Panc1 (cell line): ENCODE results near the gene TIAM2. TPM values are rescaled to one million over a fixed set of nuclear protein-coding genes. Genes with fewer than 3 reads are reported as not detected.

ENCODE experiments used
- ATAC-seq: fragments of 200-7000 bp; cut with Tn5 transposase; 2 replicates; pipeline ENCODE4 v1.9.1; 2020; ENCODE audit warnings: mild to moderate bottlenecking, moderate library complexity
- BruUV-seq: library from RNA; stranded (reverse); fragments of 400-500 nt; replicated peaks from 2 replicates; lab custom pipeline; 2021; lab: Mats Ljungman, UMichigan
- CTCF ChIA-PET: fragments of 300-600 bp; sonication (Branson Sonifier 250); formaldehyde crosslinking; loops from one replicate; lab custom pipeline; 2022; ENCODE audit warnings: antibody characterized with exemption; lab: Charles Lee
- POLR2A ChIA-PET: fragments of 300-600 bp; sonication (Branson Sonifier 250); formaldehyde crosslinking; loops from one replicate; lab custom pipeline; 2022; ENCODE audit warnings: antibody characterized with exemption; lab: Charles Lee
- DNase-seq: peaks from one replicate; pipeline ENCODE4 v3.0.0-alpha.2; 2010; ENCODE audit warnings: low read depth, low spot score
- H3K27ac ChIP-seq: 2 replicates; pipeline ENCODE4 v1.5.1; 2011; ENCODE audit warnings: mild to moderate bottlenecking, low read length, inconsistent platforms
- H3K27me3 ChIP-seq: fragments of 200-500 bp; sonication (Bioruptor generic); 2 replicates; pipeline ENCODE4 v1.6.0; 2014; ENCODE audit warnings: low read length, inconsistent platforms; ENCODE audit not compliant: control insufficient read depth, insufficient read depth
- H3K36me3 ChIP-seq: fragments of 200-500 bp; sonication (Bioruptor generic); 2 replicates; pipeline ENCODE4 v1.5.1; 2014; ENCODE audit warnings: inconsistent platforms, mild to moderate bottlenecking, low read length, moderate library complexity; ENCODE audit not compliant: control insufficient read depth, insufficient read depth
- H3K4me1 ChIP-seq: 2 replicates; pipeline ENCODE4 v1.5.1; 2011; ENCODE audit warnings: inconsistent platforms, mild to moderate bottlenecking, low read length, moderate library complexity; ENCODE audit not compliant: control insufficient read depth, insufficient read depth
- H3K4me3 ChIP-seq, 2 experiments: 2 replicates each; pipeline ENCODE4 v1.5.1; 2011 to 2012; ENCODE audit warnings: low read depth in 2 of 2, low read length in 2 of 2, mild to moderate bottlenecking in 2 of 2, inconsistent platforms in 1 of 2, moderate library complexity in 1 of 2
- H3K9me3 ChIP-seq: fragments of 200-500 bp; sonication (Bioruptor generic); 2 replicates; pipeline ENCODE4 v1.5.1; 2014; ENCODE audit warnings: low read depth, mild to moderate bottlenecking, inconsistent platforms, low read length, moderate library complexity; ENCODE audit not compliant: control insufficient read depth, insufficient read depth
- CTCF ChIP-seq: fragments of 450-650 bp; IDR thresholded peaks from 2 replicates; pipeline ENCODE4 v1.5.1; 2017; ENCODE audit warnings: mild to moderate bottlenecking
- POLR2AphosphoS5 ChIP-seq: IDR thresholded peaks from 2 replicates; pipeline ENCODE4 v1.6.1; 2012; ENCODE audit warnings: mild to moderate bottlenecking, low read depth, low read length, moderate library complexity
- REST ChIP-seq, 2 experiments: IDR thresholded peaks; 2 replicates each; pipeline ENCODE4 v1.6.1; 2011 to 2012; ENCODE audit warnings: low read depth in 2 of 2, control low read depth in 1 of 2, low read length in 1 of 2, mild to moderate bottlenecking in 1 of 2, moderate library complexity in 1 of 2; ENCODE audit not compliant: insufficient read depth in 1 of 2
- SIN3A ChIP-seq: IDR thresholded peaks from 2 replicates; pipeline ENCODE4 v1.6.1; 2012; ENCODE audit warnings: low read depth, mild to moderate bottlenecking, low read length, moderate library complexity, borderline replicate concordance; ENCODE audit not compliant: insufficient read depth
- TCF7L2 ChIP-seq: IDR thresholded peaks from 2 replicates; pipeline ENCODE4 v1.6.1; 2011; ENCODE audit warnings: mild to moderate bottlenecking, low read depth, low read length, inconsistent platforms
- in situ Hi-C: cut with HindIII; loops from 2 replicates; pipeline ENCODE4 v1.10.0; 2016; ENCODE audit warnings: low sequenced_read_pairs, low pct_unique_long_range_greater_than_20kb
- intact Hi-C: fragments of 100-400 bp; cut with micrococcal nuclease; formaldehyde crosslinking; loops from one replicate; pipeline ENCODE4 v1.10.0; 2022; ENCODE audit not compliant: unreplicated experiment
- total RNA-seq: library from RNA; stranded (reverse); gene quantifications from one replicate; pipeline ENCODE4 v1.2.1, GENCODE V29; 2021; ENCODE audit not compliant: unreplicated experiment

Gene TIAM2
- total RNA-seq, 1 experiment from 2014 or later: 14.9 TPM

DNA sequence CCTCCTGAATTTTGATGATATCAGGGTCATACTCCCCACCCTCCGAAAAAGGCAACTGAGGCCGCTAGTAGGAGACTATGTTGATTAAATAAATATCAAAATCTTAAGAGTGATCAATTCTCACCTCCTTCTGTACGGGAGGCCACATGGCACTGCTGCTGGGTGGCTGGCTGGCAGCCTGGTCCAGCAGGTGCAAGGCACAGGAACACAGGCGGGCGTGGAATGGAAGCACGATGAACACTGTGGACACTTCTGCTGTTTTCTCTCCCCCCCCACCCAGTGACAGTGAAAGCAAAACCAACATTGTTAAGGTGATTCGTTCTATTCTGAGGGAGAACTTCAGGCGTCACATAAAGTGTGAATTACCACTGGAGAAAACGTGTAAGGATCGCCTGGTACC is 259.0 kb downstream of the TIAM2 start:
- ATAC-seq (no peak), DNase-seq (no peak)
- Histone ChIP-seq H3K27me3 (no peaks in the 10 kb centered on the region), H3K9me3 (no peaks in the 10 kb centered on the region), H3K4me3 (no peak overlapping the region), H3K36me3 (peaks cover 18% of the 10 kb centered on the region), H3K27ac (peak overlapping the region; percentile 4; the same call in 1 of the 2 replicates), H3K4me1 (no peaks in the 10 kb centered on the region)
- no peak for TF ChIP-seq POLR2AphosphoS5
- POLR2A ChIA-PET: no interaction called here
- intact Hi-C loops (no loop called here), in situ Hi-C loops (no loop called here)
- CTCF ChIA-PET: no interaction called here
- no TSS peak for BruUV-seq

GRCh38 chr6:155256122-155256795 is 261.1 kb downstream of the TIAM2 start:
- no peaks in the 10 kb centered on the region for H3K4me1 ChIP-seq
- BruUV-seq: no TSS peak
- ChIA-PET POLR2A (no interaction called here), CTCF (no interaction called here)
- intact Hi-C loops: no loop called here
- in situ Hi-C loops: no loop called here
- no peak overlapping the region for H3K4me3 ChIP-seq
- H3K27ac ChIP-seq: no peak overlapping the region; the same call in 1 of the 2 replicates
- no peaks in the 10 kb centered on the region for H3K9me3 ChIP-seq
- peaks cover 20% of the 10 kb centered on the region for H3K36me3 ChIP-seq
- ATAC-seq (no peak), DNase-seq (no peak)
- TF ChIP-seq POLR2AphosphoS5 (no peak), CTCF (no peak), REST (IDR thresholded peaks at IDR 0.05; ENCODE audit: insufficient read depth in 1 of 2, low read depth in 2 of 2, low read length in 1 of 2) (no peak)
- no peaks in the 10 kb centered on the region for H3K27me3 ChIP-seq

DNA sequence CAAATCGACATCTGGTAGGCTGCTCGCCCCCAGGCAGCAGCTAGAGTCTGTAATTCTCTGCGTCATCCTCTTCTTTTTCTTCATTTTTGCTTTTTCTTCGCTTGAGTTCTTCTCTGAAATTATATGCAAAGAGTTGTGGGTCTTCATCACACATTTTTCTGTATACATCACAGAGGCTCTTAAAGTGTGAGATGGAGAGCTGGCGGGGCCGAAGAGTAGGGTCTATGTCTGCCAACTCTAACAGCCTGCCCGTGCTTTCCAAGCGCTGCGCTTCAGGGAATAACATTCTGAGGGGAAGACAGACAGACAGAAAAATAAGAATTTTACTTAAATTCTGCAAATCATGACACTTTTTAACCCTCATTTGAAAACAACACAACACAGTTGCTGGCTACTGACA is 262.7 kb downstream of the TIAM2 start:
- in situ Hi-C loops (no loop called here), intact Hi-C loops (no loop called here)
- no peaks in the 10 kb centered on the region for H3K27me3 ChIP-seq
- no peak overlapping the region for H3K4me3 ChIP-seq
- ChIA-PET CTCF (no interaction called here), POLR2A (no interaction called here)
- BruUV-seq: no TSS peak
- TF ChIP-seq CTCF (no peak), REST (IDR thresholded peaks at IDR 0.05; ENCODE audit: insufficient read depth in 1 of 2, low read depth in 2 of 2, low read length in 1 of 2) (no peak), POLR2AphosphoS5 (no peak), TCF7L2 (no peak), SIN3A (no peak)
- DNase-seq: no peak
- H3K9me3 ChIP-seq: no peaks in the 10 kb centered on the region
- no peak for ATAC-seq
- peaks cover 18% of the 10 kb centered on the region for H3K36me3 ChIP-seq
- H3K27ac ChIP-seq: no peak overlapping the region
- H3K4me1 ChIP-seq: no peaks in the 10 kb centered on the region; the same call in 1 of the 2 replicates
